BLaER1 treated with 17β-estradiol and CSF1 and Interleukin-3, amounts not matched to agents 10 nM and 100 nM (cell line): ENCODE measurements around the gene PCDHB15.
A peak's percentile ranks its signal among the peaks of the same experiment; 100 is the strongest.
"Not testable (repeated sequence)": the region's sequence is repeated elsewhere in the genome, so short reads cannot be mapped to it uniquely, and the experiment has no call there.

Experiments
- H3K27ac ChIP-seq, 11 experiments: shearing (Covaris generic); formaldehyde crosslinking; 2 replicates each; pipeline ENCODE4 v1.8.1; 2022
- H3K27me3 ChIP-seq, 11 experiments: shearing (Covaris generic); formaldehyde crosslinking; 2 replicates each; pipeline ENCODE4 v1.8.1; 2022
- H3K36me3 ChIP-seq, 11 experiments: shearing (Covaris generic); formaldehyde crosslinking; 2 replicates each; pipeline ENCODE4 v1.8.1; 2022
- H3K4me1 ChIP-seq, 10 experiments: shearing (Covaris generic); formaldehyde crosslinking; 2 replicates each; pipeline ENCODE4 v1.8.1; 2022
- H3K4me2 ChIP-seq, 11 experiments: shearing (Covaris generic); formaldehyde crosslinking; 2 replicates each; pipeline ENCODE4 v1.8.1; 2022
- H3K4me3 ChIP-seq, 10 experiments: shearing (Covaris generic); formaldehyde crosslinking; 2 replicates each; pipeline ENCODE4 v1.8.1; 2022
- H3K9ac ChIP-seq, 11 experiments: shearing (Covaris generic); formaldehyde crosslinking; 2 replicates each; pipeline ENCODE4 v1.8.1; 2022
- H3K9me3 ChIP-seq, 11 experiments: shearing (Covaris generic); formaldehyde crosslinking; replicated peaks in 1 of 11; 2 replicates each; pipeline ENCODE4 v1.8.1; 2022
- H4K20me1 ChIP-seq, 11 experiments: shearing (Covaris generic); formaldehyde crosslinking; 2 replicates each; pipeline ENCODE4 v1.8.1; 2022
- Cebpa-rat ChIP-seq, 11 experiments: shearing (Covaris generic); IDR thresholded peaks; 2 replicates each; pipeline ENCODE4 v1.8.1; 2022

Gene PCDHB15

DNA sequence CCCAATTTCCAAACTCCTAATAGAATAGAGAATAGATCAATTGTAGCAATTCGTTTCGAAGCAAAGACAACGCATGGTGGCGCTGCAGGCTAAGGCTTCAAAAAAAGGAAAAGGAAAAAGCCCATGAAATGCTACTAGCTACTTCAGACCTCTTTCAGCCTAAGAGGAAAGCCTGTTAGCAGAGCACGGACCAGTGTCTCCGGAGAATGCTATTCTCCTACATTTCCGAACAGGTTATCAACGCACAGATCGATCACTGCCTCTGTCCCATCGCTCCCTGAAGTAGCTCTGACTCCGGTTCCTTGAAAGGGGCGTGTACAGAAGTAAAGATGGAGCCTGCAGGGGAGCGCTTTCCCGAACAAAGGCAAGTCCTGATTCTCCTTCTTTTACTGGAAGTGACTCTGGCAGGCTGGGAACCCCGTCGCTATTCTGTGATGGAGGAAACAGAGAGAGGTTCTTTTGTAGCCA, at the start of gene PCDHB15:
TSS of gene PCDHB15 (plus strand) at position 146 of the 468 bp plus-strand sequence. CDS start at position 330, 184 bp downstream.
- Histone ChIP-seq H3K4me3 (peak within 1 kb of the TSS in 1 of 10 experiments; percentile 35; a peak in 2 of 20 replicates), H4K20me1 (no peaks in the 10 kb centered on the region), H3K27me3 (no peaks in the 10 kb centered on the region), H3K36me3 (peaks cover 0 to 8% (median 0%) of the 10 kb centered on the region in 11 experiments; a peak in 4 of 22 replicates), H3K4me2 (no peak within 1 kb of the TSS), H3K9ac (no peak within 1 kb of the TSS), H3K9me3 (peaks cover 92 to 100% (median 99%) of the 10 kb centered on the region in 11 experiments), H3K27ac (no peak within 1 kb of the TSS), H3K4me1 (no peaks in the 10 kb centered on the region)
- no peak for TF ChIP-seq Cebpa-rat (IDR thresholded peaks at IDR 0.05)

DNA sequence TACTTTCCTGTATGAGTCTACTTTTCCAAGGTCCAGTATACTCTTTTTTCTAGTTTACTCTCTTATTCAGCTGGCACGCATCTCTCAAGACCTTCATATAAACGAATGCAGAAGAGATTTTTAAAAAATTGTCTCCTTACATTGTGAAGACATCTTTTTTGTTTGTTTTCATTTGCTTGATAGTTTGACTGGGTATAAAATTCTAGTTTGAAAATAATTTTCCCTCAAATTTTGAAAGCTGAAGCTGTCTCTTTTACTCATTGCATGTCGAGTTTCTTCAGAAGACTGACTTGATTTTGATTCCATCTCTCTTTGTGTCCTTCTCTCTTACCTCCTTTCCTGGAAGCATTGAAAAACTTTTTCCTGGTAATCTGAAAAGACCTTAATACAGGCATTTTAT, 48.8 kb upstream of the PCDHB15 start:
- Histone ChIP-seq H3K36me3 (no peaks in the 10 kb centered on the region), H3K27me3 (no peaks in the 10 kb centered on the region), H4K20me1 (no peaks in the 10 kb centered on the region), H3K9me3 (peaks cover 76 to 91% (median 86%) of the 10 kb centered on the region in 11 experiments), H3K4me2 (no peak overlapping the region), H3K9ac (no peak overlapping the region), H3K27ac (no peak overlapping the region), H3K4me3 (peak overlapping the region in 1 of 10 experiments; percentile 13; a peak in 1 of 20 replicates), H3K4me1 (no peaks in the 10 kb centered on the region)
- no peak for TF ChIP-seq Cebpa-rat (IDR thresholded peaks at IDR 0.05)

DNA sequence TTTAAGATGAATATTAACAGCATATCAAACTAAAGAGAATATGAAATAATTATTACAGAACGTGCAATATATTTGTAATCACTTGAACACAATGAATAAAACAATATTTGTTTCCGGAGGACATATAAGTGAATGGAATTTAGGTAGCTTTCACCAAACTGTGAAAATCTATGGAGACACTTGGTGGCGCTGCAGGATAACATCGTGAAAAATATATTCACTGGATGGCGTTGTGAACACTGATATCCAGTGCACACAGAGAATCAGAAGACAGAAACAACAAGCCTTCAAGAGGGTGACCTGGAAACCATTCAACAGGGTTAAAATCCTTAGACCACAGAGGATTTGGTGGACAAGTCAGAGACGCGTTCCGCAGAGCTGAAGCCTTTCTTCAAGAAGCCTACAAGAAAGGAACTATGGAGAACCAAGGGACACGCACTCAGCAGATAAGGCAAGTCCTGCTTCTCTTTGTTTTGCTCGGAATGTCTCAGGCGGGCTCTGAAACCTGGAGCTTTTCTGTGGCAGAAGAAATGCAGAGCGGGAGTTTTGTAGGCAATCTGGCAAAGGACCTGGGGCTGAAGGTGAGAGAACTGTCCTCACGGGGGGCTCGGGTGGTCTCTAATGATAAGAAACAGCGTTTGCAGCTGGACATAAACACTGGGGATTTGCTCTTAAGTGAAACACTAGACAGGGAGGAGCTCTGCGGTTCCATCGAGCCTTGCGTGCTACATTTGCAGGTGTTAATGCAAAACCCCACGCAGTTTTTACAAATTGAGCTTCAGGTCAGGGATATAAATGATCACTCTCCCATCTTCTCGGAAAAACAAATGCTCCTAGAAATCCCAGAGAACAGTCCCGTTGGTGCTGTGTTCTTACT, 45.6 kb upstream of the PCDHB15 start, which contains the start of gene PCDHB11:
TSS of gene PCDHB11 (plus strand) at position 269 of the 877 bp plus-strand sequence. CDS start at position 417, 148 bp downstream.
- H3K9ac ChIP-seq: no peak within 1 kb of the TSS
- no peaks in the 10 kb centered on the region for H4K20me1 ChIP-seq
- H3K27me3 ChIP-seq: no peaks in the 10 kb centered on the region
- no peak within 1 kb of the TSS for H3K4me2 ChIP-seq
- no peaks in the 10 kb centered on the region for H3K4me1 ChIP-seq
- no peak within 1 kb of the TSS for H3K4me3 ChIP-seq
- H3K27ac ChIP-seq: no peak within 1 kb of the TSS
- H3K36me3 ChIP-seq: no peaks in the 10 kb centered on the region
- no peak for TF ChIP-seq Cebpa-rat (IDR thresholded peaks at IDR 0.05)
- peaks cover 67 to 84% (median 80%) of the 10 kb centered on the region in 11 experiments for H3K9me3 ChIP-seq

DNA sequence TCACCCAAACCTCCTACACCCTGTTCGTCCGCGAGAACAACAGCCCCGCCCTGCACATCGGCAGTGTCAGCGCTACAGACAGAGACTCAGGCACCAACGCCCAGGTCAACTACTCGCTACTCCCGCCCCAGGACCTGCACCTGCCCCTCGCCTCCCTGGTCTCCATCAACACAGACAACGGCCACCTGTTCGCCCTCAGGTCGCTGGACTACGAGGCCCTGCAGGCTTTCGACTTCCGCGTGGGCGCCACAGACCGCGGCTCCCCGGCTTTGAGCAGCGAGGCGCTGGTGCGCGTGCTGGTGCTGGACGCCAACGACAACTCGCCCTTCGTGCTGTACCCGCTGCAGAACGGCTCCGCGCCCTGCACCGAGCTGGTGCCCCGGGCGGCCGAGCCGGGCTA, 44.1 kb upstream of the PCDHB15 start:
- not testable (repeated sequence) for H3K27me3 ChIP-seq, H3K36me3 ChIP-seq, H3K4me2 ChIP-seq, H3K27ac ChIP-seq, H3K4me3 ChIP-seq, H3K4me1 ChIP-seq, H3K9ac ChIP-seq, H4K20me1 ChIP-seq
- peaks cover 61 to 78% (median 68%) of the 10 kb centered on the region in 11 experiments for H3K9me3 ChIP-seq

DNA sequence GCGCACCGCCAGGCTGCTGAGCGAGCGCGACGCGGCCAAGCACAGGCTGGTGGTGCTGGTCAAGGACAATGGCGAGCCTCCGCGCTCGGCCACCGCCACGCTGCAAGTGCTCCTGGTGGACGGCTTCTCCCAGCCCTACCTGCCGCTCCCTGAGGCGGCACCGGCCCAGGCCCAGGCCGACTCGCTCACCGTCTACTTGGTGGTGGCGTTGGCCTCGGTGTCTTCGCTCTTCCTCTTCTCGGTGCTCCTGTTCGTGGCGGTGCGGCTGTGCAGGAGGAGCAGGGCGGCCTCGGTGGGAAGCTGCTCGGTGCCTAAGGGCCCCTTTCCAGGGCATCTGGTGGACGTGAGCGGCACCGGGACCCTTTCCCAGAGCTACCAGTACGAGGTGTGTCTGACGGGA, 43.5 kb upstream of the PCDHB15 start:
- H3K27ac ChIP-seq, H3K9ac ChIP-seq, H4K20me1 ChIP-seq, H3K36me3 ChIP-seq, H3K4me1 ChIP-seq, H3K4me3 ChIP-seq, H3K4me2 ChIP-seq, H3K27me3 ChIP-seq: not testable (repeated sequence)
- H3K9me3 ChIP-seq: peaks cover 56 to 73% (median 63%) of the 10 kb centered on the region in 11 experiments

DNA sequence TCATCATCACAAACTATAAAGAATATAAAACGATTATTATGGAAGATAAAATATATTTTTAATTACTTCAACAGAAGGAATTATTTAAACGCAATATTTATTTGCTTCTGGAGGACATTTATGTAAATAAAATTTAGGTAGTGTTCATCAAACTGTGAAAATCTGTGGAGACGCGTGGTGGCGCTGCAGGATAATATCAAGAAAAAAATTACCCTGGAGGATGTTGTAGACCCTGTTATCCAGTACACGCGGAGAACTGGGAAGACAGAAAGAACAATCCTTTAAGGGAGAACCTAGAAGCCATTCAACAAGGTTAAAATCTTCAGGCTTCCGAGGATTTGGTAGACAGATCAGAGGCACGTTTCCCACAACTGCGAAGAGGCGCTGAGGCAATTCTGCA, 36.7 kb upstream of the PCDHB15 start, which contains the start of gene PCDHB12:
TSS of gene PCDHB12 (plus strand) at position 242 of the 400 bp plus-strand sequence. CDS start 189 bp downstream, outside the sequence.
- H3K9me3 ChIP-seq: peaks cover 25 to 48% (median 28%) of the 10 kb centered on the region in 11 experiments
- H4K20me1 ChIP-seq: no peaks in the 10 kb centered on the region
- no peak within 1 kb of the TSS for H3K4me3 ChIP-seq
- H3K27ac ChIP-seq: no peak within 1 kb of the TSS
- no peaks in the 10 kb centered on the region for H3K36me3 ChIP-seq
- TF ChIP-seq Cebpa-rat (IDR thresholded peaks at IDR 0.05): no peak
- no peak within 1 kb of the TSS for H3K4me2 ChIP-seq
- H3K9ac ChIP-seq: no peak within 1 kb of the TSS
- no peaks in the 10 kb centered on the region for H3K27me3 ChIP-seq
- no peaks in the 10 kb centered on the region for H3K4me1 ChIP-seq

DNA sequence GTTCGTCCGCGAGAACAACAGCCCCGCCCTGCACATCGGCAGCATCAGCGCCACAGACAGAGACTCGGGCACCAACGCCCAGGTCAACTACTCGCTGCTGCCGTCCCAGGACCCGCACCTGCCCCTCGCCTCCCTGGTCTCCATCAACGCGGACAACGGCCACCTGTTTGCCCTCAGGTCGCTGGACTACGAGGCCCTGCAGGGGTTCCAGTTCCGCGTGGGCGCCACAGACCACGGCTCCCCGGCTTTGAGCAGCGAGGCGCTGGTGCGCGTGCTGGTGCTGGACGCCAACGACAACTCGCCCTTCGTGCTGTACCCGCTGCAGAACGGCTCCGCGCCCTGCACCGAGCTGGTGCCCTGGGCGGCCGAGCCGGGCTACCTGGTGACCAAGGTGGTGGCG, 34.9 kb upstream of the PCDHB15 start:
- H3K27ac ChIP-seq, H3K9ac ChIP-seq, H3K4me1 ChIP-seq: not testable (repeated sequence)

DNA sequence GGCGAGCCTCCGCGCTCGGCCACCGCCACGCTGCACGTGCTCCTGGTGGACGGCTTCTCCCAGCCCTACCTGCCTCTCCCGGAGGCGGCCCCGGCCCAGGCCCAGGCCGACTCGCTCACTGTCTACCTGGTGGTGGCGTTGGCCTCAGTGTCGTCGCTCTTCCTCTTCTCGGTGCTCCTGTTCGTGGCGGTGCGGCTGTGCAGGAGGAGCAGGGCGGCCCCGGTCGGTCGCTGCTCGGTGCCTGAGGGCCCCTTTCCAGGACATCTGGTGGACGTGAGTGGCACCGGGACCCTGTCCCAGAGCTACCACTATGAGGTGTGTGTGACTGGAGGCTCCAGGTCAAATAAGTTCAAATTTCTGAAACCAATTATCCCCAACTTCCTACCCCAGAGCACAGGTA, 34.3 kb upstream of the PCDHB15 start:
- H4K20me1 ChIP-seq, H3K9ac ChIP-seq: not testable (repeated sequence)

More for the DNA sequence above, 34.9 kb upstream of the PCDHB15 start:
- H3K4me3 ChIP-seq, H3K36me3 ChIP-seq, H3K4me2 ChIP-seq, H3K27me3 ChIP-seq, H4K20me1 ChIP-seq: not testable (repeated sequence)
- peaks cover 34 to 53% (median 36%) of the 10 kb centered on the region in 11 experiments for H3K9me3 ChIP-seq

DNA sequence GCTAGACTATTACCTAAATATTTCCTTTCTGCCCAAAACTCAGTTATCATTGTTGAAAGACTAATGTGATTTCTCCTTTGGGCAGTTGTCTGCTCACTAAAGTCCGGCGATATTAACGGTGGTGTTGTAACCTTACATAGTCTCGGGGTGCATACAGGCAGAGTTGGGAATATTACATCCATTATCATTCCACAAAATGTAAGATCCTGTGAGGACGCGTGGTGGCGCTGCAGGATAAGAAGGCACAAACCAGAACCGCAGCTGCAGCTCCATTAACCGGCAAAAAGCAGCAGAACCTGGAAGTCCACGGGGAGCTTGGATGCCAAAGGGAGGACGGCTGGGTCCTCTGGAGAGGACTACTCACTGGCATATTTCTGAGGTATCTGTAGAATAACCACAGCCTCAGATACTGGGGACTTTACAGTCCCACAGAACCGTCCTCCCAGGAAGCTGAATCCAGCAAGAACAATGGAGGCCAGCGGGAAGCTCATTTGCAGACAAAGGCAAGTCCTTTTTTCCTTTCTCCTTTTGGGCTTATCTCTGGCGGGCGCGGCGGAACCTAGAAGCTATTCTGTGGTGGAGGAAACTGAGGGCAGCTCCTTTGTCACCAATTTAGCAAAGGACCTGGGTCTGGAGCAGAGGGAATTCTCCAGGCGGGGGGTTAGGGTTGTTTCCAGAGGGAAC, 31.4 kb upstream of the PCDHB15 start, which contains the start of gene PCDHB13:
TSS of gene PCDHB13 (plus strand) at position 264 of the 684 bp plus-strand sequence. CDS start at position 469, 205 bp downstream.
- not testable (repeated sequence) for H3K4me2 ChIP-seq, H3K27ac ChIP-seq, H3K4me3 ChIP-seq, H3K4me1 ChIP-seq, H3K9ac ChIP-seq, H3K36me3 ChIP-seq, H3K27me3 ChIP-seq, H4K20me1 ChIP-seq
- H3K9me3 ChIP-seq: peaks cover 58 to 82% (median 59%) of the 10 kb centered on the region in 11 experiments

More for the DNA sequence above, 34.3 kb upstream of the PCDHB15 start:
- peaks cover 38 to 57% (median 40%) of the 10 kb centered on the region in 11 experiments for H3K9me3 ChIP-seq
- not testable (repeated sequence) for H3K4me3 ChIP-seq, H3K27ac ChIP-seq, H3K36me3 ChIP-seq, H3K4me2 ChIP-seq, H3K4me1 ChIP-seq, H3K27me3 ChIP-seq

DNA sequence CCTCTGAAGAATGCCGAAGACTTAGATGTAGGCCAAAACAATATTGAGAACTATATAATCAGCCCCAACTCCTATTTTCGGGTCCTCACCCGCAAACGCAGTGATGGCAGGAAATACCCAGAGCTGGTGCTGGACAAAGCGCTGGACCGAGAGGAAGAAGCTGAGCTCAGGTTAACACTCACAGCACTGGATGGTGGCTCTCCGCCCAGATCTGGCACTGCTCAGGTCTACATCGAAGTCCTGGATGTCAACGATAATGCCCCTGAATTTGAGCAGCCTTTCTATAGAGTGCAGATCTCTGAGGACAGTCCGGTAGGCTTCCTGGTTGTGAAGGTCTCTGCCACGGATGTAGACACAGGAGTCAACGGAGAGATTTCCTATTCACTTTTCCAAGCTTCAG, 30.6 kb upstream of the PCDHB15 start:
- H3K4me3 ChIP-seq, H3K9ac ChIP-seq, H3K36me3 ChIP-seq, H3K4me1 ChIP-seq, H3K27ac ChIP-seq, H3K27me3 ChIP-seq, H4K20me1 ChIP-seq, H3K4me2 ChIP-seq: not testable (repeated sequence)
- peaks cover 54 to 82% (median 59%) of the 10 kb centered on the region in 11 experiments for H3K9me3 ChIP-seq

DNA sequence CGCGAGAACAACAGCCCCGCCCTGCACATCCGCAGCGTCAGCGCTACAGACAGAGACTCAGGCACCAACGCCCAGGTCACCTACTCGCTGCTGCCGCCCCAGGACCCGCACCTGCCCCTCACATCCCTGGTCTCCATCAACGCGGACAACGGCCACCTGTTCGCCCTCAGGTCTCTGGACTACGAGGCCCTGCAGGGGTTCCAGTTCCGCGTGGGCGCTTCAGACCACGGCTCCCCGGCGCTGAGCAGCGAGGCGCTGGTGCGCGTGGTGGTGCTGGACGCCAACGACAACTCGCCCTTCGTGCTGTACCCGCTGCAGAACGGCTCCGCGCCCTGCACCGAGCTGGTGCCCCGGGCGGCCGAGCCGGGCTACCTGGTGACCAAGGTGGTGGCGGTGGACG, 29.7 kb upstream of the PCDHB15 start:
- not testable (repeated sequence) for H3K9ac ChIP-seq, H3K4me3 ChIP-seq, H3K4me2 ChIP-seq, H4K20me1 ChIP-seq, H3K4me1 ChIP-seq, H3K36me3 ChIP-seq, H3K27ac ChIP-seq, H3K27me3 ChIP-seq
- H3K9me3 ChIP-seq: peaks cover 45 to 78% (median 52%) of the 10 kb centered on the region in 11 experiments

DNA sequence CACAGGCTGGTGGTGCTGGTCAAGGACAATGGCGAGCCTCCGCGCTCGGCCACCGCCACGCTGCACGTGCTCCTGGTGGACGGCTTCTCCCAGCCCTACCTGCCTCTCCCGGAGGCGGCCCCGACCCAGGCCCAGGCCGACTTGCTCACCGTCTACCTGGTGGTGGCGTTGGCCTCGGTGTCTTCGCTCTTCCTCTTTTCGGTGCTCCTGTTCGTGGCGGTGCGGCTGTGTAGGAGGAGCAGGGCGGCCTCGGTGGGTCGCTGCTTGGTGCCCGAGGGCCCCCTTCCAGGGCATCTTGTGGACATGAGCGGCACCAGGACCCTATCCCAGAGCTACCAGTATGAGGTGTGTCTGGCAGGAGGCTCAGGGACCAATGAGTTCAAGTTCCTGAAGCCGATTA, 29.2 kb upstream of the PCDHB15 start:
- not testable (repeated sequence) for H3K4me2 ChIP-seq, H3K4me1 ChIP-seq, H3K9ac ChIP-seq, H3K4me3 ChIP-seq, H3K27ac ChIP-seq, H3K27me3 ChIP-seq, H4K20me1 ChIP-seq, H3K36me3 ChIP-seq
- H3K9me3 ChIP-seq: peaks cover 40 to 73% (median 49%) of the 10 kb centered on the region in 11 experiments
